Measurements from ENCODE around the gene ATP5PF. TPM values are rescaled to one million over a fixed set of nuclear protein-coding genes. Genes with fewer than 3 reads are reported as not detected.

The ATP5PF gene
- total RNA-seq, 1 donor from 2014 or later: 114 TPM

DNA sequence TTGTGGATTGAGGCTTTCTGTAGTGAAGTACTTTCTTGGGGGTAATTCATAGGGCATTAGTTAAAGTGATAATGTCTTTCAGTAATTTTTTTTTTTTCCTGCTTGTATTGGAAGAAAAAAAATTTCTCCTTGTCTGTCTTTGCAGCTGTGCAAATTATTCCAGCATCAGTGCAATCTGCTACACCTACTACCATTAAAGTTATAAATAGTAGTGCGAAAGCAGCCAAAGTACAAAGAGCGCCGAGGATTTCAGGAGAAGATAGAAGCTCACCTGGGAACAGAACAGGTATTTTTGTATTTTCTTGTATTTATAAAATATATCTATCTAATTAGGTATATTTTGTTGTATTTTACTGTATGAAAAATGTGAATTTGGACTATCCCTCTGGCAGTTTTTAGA lies 29.4 kb upstream of the ATP5PF start:
- Mint-ChIP-seq H3K4me1 (no peaks in the 10 kb centered on the region), H3K9me3 (no peaks in the 10 kb centered on the region), H3K36me3 (ENCODE audit: low read depth) (peaks cover 3% of the 10 kb centered on the region), H3K27ac (ENCODE audit: unreplicated experiment) (no peak overlapping the region), H3K4me3 (no peak overlapping the region), H3K27me3 (ENCODE audit: low read depth) (no peaks in the 10 kb centered on the region)
- no peak for TF ChIP-seq CTCF (conservative IDR thresholded peaks at IDR 0.05)
- no peak for DNase-seq (ENCODE audit: low read depth, low spot score)

DNA sequence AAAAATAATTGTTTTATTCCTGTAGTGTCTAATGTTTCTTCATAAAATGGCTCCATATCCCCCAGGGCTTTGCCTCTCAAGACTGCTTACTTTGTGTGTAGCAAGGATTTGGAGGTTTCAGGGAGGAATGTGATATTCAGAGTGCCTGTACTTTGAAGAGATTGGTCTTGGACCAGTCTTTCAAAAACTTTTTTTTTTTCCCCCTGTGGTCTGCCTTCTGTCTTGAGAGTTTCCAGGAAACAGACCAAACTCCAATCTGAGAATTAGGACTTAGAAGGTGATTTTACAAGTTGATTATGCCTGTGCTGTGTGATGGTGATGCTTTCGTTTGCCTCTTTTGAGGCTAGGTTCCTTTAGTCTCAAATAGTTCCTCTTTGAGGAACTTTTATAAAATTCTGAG lies 26.0 kb upstream of the ATP5PF start:
- peaks cover 3% of the 10 kb centered on the region for H3K36me3 Mint-ChIP-seq (ENCODE audit: low read depth)
- H3K9me3 Mint-ChIP-seq: no peaks in the 10 kb centered on the region
- H3K27me3 Mint-ChIP-seq (ENCODE audit: low read depth): no peaks in the 10 kb centered on the region
- no peak for TF ChIP-seq CTCF (conservative IDR thresholded peaks at IDR 0.05)
- peak overlapping the region; percentile 31 for H3K27ac Mint-ChIP-seq (ENCODE audit: unreplicated experiment)
- DNase-seq (ENCODE audit: low read depth, low spot score): no peak
- H3K4me1 Mint-ChIP-seq: no peaks in the 10 kb centered on the region
- no peak overlapping the region for H3K4me3 Mint-ChIP-seq

GRCh38 chr21:25760061-25760460 lies 25.4 kb upstream of the ATP5PF start:
- no peak overlapping the region for H3K27ac Mint-ChIP-seq (ENCODE audit: unreplicated experiment)
- H3K9me3 Mint-ChIP-seq: no peaks in the 10 kb centered on the region
- DNase-seq (ENCODE audit: low read depth, low spot score): no peak
- no peak overlapping the region for H3K4me3 Mint-ChIP-seq
- H3K27me3 Mint-ChIP-seq (ENCODE audit: low read depth): no peaks in the 10 kb centered on the region
- H3K36me3 Mint-ChIP-seq (ENCODE audit: low read depth): peaks cover 3% of the 10 kb centered on the region
- H3K4me1 Mint-ChIP-seq: no peaks in the 10 kb centered on the region
- TF ChIP-seq CTCF (conservative IDR thresholded peaks at IDR 0.05): no peak

GRCh38 chr21:25759573-25759972 lies 24.9 kb upstream of the ATP5PF start:
- TF ChIP-seq CTCF (conservative IDR thresholded peaks at IDR 0.05): no peak
- H3K9me3 Mint-ChIP-seq: no peaks in the 10 kb centered on the region
- no peak overlapping the region for H3K4me3 Mint-ChIP-seq
- H3K27me3 Mint-ChIP-seq (ENCODE audit: low read depth): no peaks in the 10 kb centered on the region
- no peaks in the 10 kb centered on the region for H3K4me1 Mint-ChIP-seq
- peaks cover 3% of the 10 kb centered on the region for H3K36me3 Mint-ChIP-seq (ENCODE audit: low read depth)
- no peak for DNase-seq (ENCODE audit: low read depth, low spot score)
- no peak overlapping the region for H3K27ac Mint-ChIP-seq (ENCODE audit: unreplicated experiment)

- Mint-ChIP-seq H3K36me3 (ENCODE audit: low read depth) (peaks cover 3% of the 10 kb centered on the region), H3K27ac (ENCODE audit: unreplicated experiment) (no peak overlapping the region), H3K9me3 (no peaks in the 10 kb centered on the region), H3K4me1 (no peaks in the 10 kb centered on the region), H3K27me3 (ENCODE audit: low read depth) (no peaks in the 10 kb centered on the region), H3K4me3 (no peak overlapping the region)
- no peak for DNase-seq (ENCODE audit: low read depth, low spot score)
- TF ChIP-seq CTCF (conservative IDR thresholded peaks at IDR 0.05): no peak
These were observed 22.8 kb upstream of the ATP5PF start for GRCh38 chr21:25757531-25757930.

Measured in neural crest cell (in vitro differentiated cells).